CD14-positive monocyte (primary cell): ENCODE data around the gene FRAS1. TPM values are rescaled to one million over a fixed set of nuclear protein-coding genes. Genes with fewer than 3 reads are reported as not detected.

ENCODE experiments used
- DNase-seq, 3 donors: peaks; one replicate each; pipeline ENCODE4 v3.0.0-alpha.2; 2011 to 2022
- H2AFZ ChIP-seq: 2 replicates; pipeline ENCODE4 v1.6.0; 2012; ENCODE audit warnings: mild to moderate bottlenecking, low read depth, low read length, inconsistent platforms; ENCODE audit not compliant: insufficient read depth, poor library complexity, severe bottlenecking
- H3K27ac ChIP-seq, 2 donors: 1 replicate in 1 of 2; 2 replicates in 1 of 2; pipeline ENCODE4 v1.5.1; 2012 to 2013; ENCODE audit warnings: low read length in 2 of 2, control low read depth in 1 of 2, inconsistent platforms in 1 of 2, low read depth in 1 of 2, mild to moderate bottlenecking in 1 of 2
- H3K27me3 ChIP-seq, 2 donors: one replicate each; pipeline versions ENCODE4 v1.6.0 to v1.6.1; 2011 to 2013; ENCODE audit warnings: low read length in 2 of 2; ENCODE audit not compliant: control insufficient read depth in 2 of 2, insufficient read depth in 2 of 2
- H3K36me3 ChIP-seq, 2 donors: replicated peaks in 1 of 2; 1 replicate in 1 of 2; 2 replicates in 1 of 2; pipeline versions ENCODE4 v1.5.1 to v1.6.1; 2012 to 2013; ENCODE audit warnings: low read length in 2 of 2, control low read depth in 1 of 2, inconsistent platforms in 1 of 2, mild to moderate bottlenecking in 1 of 2; ENCODE audit not compliant: insufficient read depth in 2 of 2, control insufficient read depth in 1 of 2
- H3K4me1 ChIP-seq, 2 donors: 1 replicate in 1 of 2; 2 replicates in 1 of 2; pipeline versions ENCODE4 v1.5.1 to v1.6.1; 2012 to 2013; ENCODE audit warnings: low read length in 2 of 2, control low read depth in 1 of 2, inconsistent platforms in 1 of 2, mild to moderate bottlenecking in 1 of 2, moderate library complexity in 1 of 2; ENCODE audit not compliant: insufficient read depth in 2 of 2, control insufficient read depth in 1 of 2
- H3K4me2 ChIP-seq: replicated peaks from 2 replicates; pipeline ENCODE3; 2012; ENCODE audit warnings: low read length, moderate library complexity, mild to moderate bottlenecking; ENCODE audit not compliant: poor library complexity, severe bottlenecking; ENCODE audit errors: extremely low read depth
- H3K4me3 ChIP-seq, 3 experiments: fragments of 200-600 bp in 1 of 3; sonication (generic) in 1 of 3; replicated peaks in 1 of 3; 1 replicate in 2 of 3; 2 replicates in 1 of 3; pipeline ENCODE4 v1.5.1; 2011 to 2013; ENCODE audit warnings: low read length in 3 of 3, mild to moderate bottlenecking in 3 of 3, control low read depth in 2 of 3, low read depth in 2 of 3, inconsistent platforms in 1 of 3, moderate library complexity in 1 of 3
- H3K79me2 ChIP-seq: 2 replicates; pipeline ENCODE4 v1.6.0; 2012; ENCODE audit warnings: mild to moderate bottlenecking, control low read depth, inconsistent platforms, low read length, moderate library complexity; ENCODE audit not compliant: insufficient read depth
- H3K9ac ChIP-seq: 2 replicates; pipeline ENCODE4 v1.6.0; 2017; ENCODE audit warnings: low read length, mild to moderate bottlenecking; ENCODE audit not compliant: insufficient read depth, poor library complexity, severe bottlenecking
- H3K9me3 ChIP-seq, 2 donors: replicated peaks in 1 of 2; 1 replicate in 1 of 2; 2 replicates in 1 of 2; pipeline versions ENCODE4 v1.5.1 to v1.6.1; 2012 to 2013; ENCODE audit warnings: low read length in 2 of 2, control low read depth in 1 of 2; ENCODE audit not compliant: control insufficient read depth in 1 of 2, insufficient read depth in 1 of 2
- H4K20me1 ChIP-seq: 2 replicates; pipeline ENCODE4 v1.6.0; 2012; ENCODE audit warnings: mild to moderate bottlenecking, low read length, control low read depth, moderate library complexity; ENCODE audit not compliant: insufficient read depth
- H3K27ac Mint-ChIP-seq, 7 donors: one replicate each; pipeline ENCODE4 v1.8.0; 2020; ENCODE audit warnings: mild to moderate bottlenecking in 7 of 7, mixed read lengths in 7 of 7, moderate library complexity in 6 of 7, inconsistent platforms in 2 of 7
- H3K27me3 Mint-ChIP-seq, 3 donors: one replicate each; pipeline ENCODE4 v1.8.0; 2021 to 2022; ENCODE audit warnings: low read depth in 3 of 3, mild to moderate bottlenecking in 3 of 3, mixed read lengths in 3 of 3, moderate library complexity in 3 of 3, inconsistent platforms in 1 of 3
- H3K36me3 Mint-ChIP-seq, 2 donors: one replicate each; pipeline ENCODE4 v1.8.0; 2020; ENCODE audit warnings: mixed read lengths in 2 of 2, inconsistent platforms in 1 of 2, mild to moderate bottlenecking in 1 of 2
- H3K4me1 Mint-ChIP-seq: one replicate; pipeline ENCODE4 v1.8.0; 2020; ENCODE audit warnings: mild to moderate bottlenecking, mixed read lengths
- H3K4me3 Mint-ChIP-seq, 2 donors: one replicate each; pipeline ENCODE4 v1.8.0; 2020; ENCODE audit warnings: mild to moderate bottlenecking in 2 of 2, mixed read lengths in 2 of 2, moderate library complexity in 1 of 2
- H3K9me3 Mint-ChIP-seq, 7 donors: one replicate each; pipeline ENCODE4 v1.8.0; 2020 to 2022; ENCODE audit warnings: mixed read lengths in 7 of 7, mild to moderate bottlenecking in 6 of 7, moderate library complexity in 6 of 7, inconsistent platforms in 2 of 7
- WGBS: methylation state at CpG from one replicate; pipeline ENCODE4 v1.1.5; 2013; ENCODE audit warnings: missing lambda C conversion rate; ENCODE audit not compliant: insufficient coverage; 5-methylcytosine and 5-hydroxymethylcytosine counted together
- intact Hi-C, 2 donors: fragments of 100-400 bp; cut with micrococcal nuclease; formaldehyde crosslinking; loops; one replicate each; pipeline versions ENCODE4 v1.15.0 to v1.15.1; 2023
- polyA plus RNA-seq, 3 donors: library from polyadenylated mRNA; depleted of rRNA in 1 of 3; unstranded in 2 of 3; stranded (reverse) in 1 of 3; fragments of 300-500 nt in 2 of 3; fragments of >200 nt in 1 of 3; fragmentation: Illumina TruSeq in 2 of 3; gene quantifications; 1 replicate in 2 of 3; 2 replicates in 1 of 3; pipeline ENCODE4 v1.2.3, GENCODE V29; 2012 to 2021
- TF ChIP-seq, protein P1 (sequence below): fragments of 200-600 bp; IDR thresholded peaks from one replicate; pipeline ENCODE4 v1.8.0; 2022; ENCODE audit warnings: antibody characterized with exemption, mild to moderate bottlenecking

Gene FRAS1
- polyA plus RNA-seq, 3 donors, result not detected

DNA sequence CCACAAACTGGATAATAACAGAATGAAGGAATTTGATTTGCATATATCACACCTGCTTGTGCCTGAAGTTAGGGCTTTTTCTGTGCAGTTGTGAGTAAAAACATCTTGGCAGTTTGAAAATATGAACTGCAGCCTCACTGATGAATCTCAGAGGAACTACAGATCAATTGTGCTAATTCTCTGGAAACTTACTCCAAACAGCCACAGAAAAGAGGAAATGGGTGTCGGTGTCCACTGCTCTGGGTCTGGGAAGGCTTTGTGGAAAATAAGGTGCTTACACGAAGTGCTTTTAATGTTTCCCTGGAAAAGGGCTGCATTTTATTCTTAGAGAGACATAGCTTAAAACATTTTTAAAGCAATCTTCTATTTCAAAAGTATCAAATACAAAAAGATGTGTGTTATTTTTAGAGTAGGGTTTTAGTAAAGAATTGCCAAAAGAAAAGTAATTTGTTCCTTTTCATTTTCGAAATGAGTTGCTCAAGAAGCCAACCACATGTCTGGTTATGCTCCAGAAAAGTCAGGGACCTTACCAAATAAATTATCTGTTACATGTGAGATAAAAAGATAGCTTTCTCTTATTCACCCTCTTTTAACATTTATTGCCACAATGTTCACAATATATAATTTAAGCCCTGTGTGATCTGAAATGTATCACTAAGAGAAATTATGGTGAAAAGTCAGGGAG lies 240.1 kb downstream of the FRAS1 start:
- Histone ChIP-seq H3K4me1 (no peaks in the 10 kb centered on the region), H3K79me2 (no peaks in the 10 kb centered on the region), H4K20me1 (no peaks in the 10 kb centered on the region), H2AFZ (no peak overlapping the region), H3K27ac (no peak overlapping the region), H3K36me3 (no peaks in the 10 kb centered on the region), H3K27me3 (no peaks in the 10 kb centered on the region), H3K9me3 (no peaks in the 10 kb centered on the region), H3K9ac (peak overlapping the region; percentile 10), H3K4me2 (peak overlapping the region; percentile 24), H3K4me3 (peak overlapping the region in 1 of 3 experiments; percentile 16)
- Mint-ChIP-seq H3K36me3 (no peaks in the 10 kb centered on the region), H3K4me3 (peak overlapping the region; percentile 14 to 80), H3K9me3 (peaks cover 0 to 2% (median 2%) of the 10 kb centered on the region in 7 donors), H3K27me3 (peaks cover 0 to 3% (median 0%) of the 10 kb centered on the region in 3 donors), H3K4me1 (peaks cover 7% of the 10 kb centered on the region), H3K27ac (no peak overlapping the region)
- no peak for DNase-seq
- intact Hi-C loops, result no loop called here
- TF ChIP-seq, protein P1, sequence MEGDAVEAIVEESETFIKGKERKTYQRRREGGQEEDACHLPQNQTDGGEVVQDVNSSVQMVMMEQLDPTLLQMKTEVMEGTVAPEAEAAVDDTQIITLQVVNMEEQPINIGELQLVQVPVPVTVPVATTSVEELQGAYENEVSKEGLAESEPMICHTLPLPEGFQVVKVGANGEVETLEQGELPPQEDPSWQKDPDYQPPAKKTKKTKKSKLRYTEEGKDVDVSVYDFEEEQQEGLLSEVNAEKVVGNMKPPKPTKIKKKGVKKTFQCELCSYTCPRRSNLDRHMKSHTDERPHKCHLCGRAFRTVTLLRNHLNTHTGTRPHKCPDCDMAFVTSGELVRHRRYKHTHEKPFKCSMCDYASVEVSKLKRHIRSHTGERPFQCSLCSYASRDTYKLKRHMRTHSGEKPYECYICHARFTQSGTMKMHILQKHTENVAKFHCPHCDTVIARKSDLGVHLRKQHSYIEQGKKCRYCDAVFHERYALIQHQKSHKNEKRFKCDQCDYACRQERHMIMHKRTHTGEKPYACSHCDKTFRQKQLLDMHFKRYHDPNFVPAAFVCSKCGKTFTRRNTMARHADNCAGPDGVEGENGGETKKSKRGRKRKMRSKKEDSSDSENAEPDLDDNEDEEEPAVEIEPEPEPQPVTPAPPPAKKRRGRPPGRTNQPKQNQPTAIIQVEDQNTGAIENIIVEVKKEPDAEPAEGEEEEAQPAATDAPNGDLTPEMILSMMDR, result no peak
- no CpG with 5 or more reads among the region's 3 CpGs for WGBS

DNA sequence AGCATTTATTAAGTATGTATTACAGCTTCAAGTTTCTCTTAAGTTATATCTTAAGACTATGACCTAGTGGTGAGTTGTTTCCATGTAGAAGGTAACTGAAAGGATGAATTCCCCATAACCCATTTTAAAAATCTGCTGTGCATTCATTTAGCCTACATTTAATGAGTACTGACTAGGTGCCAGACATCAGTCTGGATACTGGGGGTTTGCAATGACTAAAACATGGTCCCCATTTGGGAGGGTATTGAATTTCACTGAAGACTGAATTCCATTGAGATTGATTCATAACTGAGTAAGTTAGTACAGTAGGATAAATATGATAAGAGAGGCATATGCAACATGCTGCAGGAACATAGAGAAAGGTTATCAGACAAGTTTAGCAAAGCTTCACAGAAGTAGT lies 241.5 kb downstream of the FRAS1 start:
- H3K4me1 Mint-ChIP-seq, result peaks cover 7% of the 10 kb centered on the region
- H3K9me3 Mint-ChIP-seq, result peaks cover 0 to 5% (median 2%) of the 10 kb centered on the region in 7 donors
- H3K36me3 ChIP-seq, result no peaks in the 10 kb centered on the region
- peaks cover 0 to 3% (median 0%) of the 10 kb centered on the region in 3 donors for H3K27me3 Mint-ChIP-seq
- H3K4me3 Mint-ChIP-seq, result no peak overlapping the region
- no peaks in the 10 kb centered on the region for H3K4me1 ChIP-seq
- H3K4me3 ChIP-seq, result no peak overlapping the region
- no peak overlapping the region for H3K9ac ChIP-seq
- no peak for DNase-seq
- no peaks in the 10 kb centered on the region for H3K27me3 ChIP-seq
- no peaks in the 10 kb centered on the region for H4K20me1 ChIP-seq
- H3K27ac Mint-ChIP-seq, result no peak overlapping the region
- intact Hi-C loops, result no loop called here
- H3K4me2 ChIP-seq, result no peak overlapping the region
- no peaks in the 10 kb centered on the region for H3K79me2 ChIP-seq
- H3K27ac ChIP-seq, result no peak overlapping the region
- TF ChIP-seq, protein P1, result no peak
- no peak overlapping the region for H2AFZ ChIP-seq
- no peaks in the 10 kb centered on the region for H3K9me3 ChIP-seq
- H3K36me3 Mint-ChIP-seq, result no peaks in the 10 kb centered on the region
